CD4-positive, alpha-beta T cell treated with Interleukin-2 at 100 ng/mL for 4 hours (primary cell): ENCODE data around the gene CHST13.

Source experiments
- DNase-seq: peaks from one replicate; pipeline ENCODE4 v3.0.0-alpha.2; 2020; ENCODE audit warnings: low spot score

CHST13 gene, protein sequence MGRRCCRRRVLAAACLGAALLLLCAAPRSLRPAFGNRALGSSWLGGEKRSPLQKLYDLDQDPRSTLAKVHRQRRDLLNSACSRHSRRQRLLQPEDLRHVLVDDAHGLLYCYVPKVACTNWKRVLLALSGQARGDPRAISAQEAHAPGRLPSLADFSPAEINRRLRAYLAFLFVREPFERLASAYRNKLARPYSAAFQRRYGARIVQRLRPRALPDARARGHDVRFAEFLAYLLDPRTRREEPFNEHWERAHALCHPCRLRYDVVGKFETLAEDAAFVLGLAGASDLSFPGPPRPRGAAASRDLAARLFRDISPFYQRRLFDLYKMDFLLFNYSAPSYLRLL

DNA sequence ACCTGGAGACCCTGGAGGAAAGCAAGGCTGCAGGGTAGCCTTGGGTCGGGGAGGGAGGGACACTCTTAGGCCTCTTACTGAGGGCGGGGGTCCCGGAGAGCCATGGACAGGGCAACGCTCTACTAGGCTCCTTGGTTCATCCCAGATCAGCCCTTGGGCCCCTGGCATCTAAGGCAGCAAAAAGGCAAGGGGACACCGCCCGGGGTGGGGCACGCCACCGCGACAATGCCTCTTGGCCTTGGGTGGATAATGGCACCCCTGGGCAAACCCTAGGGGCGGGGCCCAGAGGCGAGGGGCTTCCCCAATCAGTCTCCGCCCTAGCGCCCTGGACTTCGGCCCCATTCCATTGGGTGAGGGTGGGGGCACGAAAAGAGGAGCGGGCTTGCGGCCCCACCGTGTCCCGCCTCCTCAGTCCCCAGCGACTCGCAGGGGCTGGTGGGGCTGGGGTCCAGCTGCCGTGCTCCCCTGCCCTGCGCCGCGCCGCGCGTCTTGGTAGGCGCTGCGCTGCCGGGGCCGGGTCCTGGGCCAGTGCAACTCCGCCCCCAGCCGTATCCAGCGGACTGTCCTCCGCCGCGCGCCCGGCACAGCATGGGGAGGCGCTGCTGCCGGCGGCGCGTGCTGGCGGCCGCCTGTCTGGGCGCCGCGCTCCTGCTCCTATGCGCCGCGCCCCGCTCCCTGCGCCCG, at the start of gene CHST13:
Gene CHST13 (plus strand): TSS at position 411 of the 684 bp plus-strand sequence. CDS start 178 bp downstream, at position 589.
- no peak for DNase-seq

DNA sequence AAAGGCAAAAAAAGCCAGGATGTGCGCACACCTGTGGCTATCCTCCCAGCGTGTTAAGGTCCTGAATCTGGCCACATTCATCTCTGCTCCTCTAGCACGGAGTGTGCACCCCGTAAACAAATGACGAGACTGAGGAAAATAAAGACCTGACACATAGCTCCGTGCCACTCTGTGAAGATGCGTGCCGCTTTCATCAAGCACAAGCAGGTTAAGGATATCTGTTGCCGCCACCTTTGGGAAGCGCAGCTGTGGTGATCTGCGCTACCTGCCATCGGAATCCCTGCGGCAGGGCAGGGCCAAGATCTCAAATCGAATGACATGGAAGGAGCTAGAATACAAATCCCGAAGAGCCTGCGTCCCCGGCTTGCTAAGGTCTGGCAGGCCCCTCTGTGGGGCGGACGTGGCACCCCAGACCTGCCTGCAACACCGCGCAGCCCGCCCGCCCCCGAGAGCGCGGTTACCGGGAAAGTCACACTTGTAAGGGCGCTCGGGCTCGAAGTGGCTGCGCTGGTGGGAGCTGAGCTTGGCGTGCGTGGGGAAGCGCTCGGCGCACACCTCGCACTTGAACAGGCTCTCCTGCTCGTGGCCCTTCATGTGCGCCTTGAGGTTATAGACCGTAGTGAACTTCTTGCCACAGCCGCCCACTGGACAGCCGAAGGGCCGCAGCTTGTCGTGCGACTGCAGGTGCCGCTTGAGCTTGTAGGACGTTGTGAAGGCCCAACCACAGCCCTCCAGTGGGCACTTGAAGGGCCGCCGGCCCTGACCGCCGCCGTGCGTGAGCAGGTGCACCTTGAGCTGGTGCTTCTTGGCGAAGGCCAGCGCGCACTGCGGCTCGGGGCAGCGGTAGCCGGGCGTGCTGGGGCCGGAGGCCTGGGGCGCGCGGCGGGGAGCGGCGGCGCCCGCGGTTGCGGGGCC, 49.2 kb upstream of the CHST13 start:
- peak; percentile 12 for DNase-seq

- DNase-seq: peak; percentile 94
These were observed 48.4 kb upstream of the CHST13 start, which contains the start of gene ZXDC for GRCh38 chr3:126475413-126476114. ZXDC (minus strand) TSS chr3:126475891; CDS start chr3:126475865, 26 bp downstream.

DNA sequence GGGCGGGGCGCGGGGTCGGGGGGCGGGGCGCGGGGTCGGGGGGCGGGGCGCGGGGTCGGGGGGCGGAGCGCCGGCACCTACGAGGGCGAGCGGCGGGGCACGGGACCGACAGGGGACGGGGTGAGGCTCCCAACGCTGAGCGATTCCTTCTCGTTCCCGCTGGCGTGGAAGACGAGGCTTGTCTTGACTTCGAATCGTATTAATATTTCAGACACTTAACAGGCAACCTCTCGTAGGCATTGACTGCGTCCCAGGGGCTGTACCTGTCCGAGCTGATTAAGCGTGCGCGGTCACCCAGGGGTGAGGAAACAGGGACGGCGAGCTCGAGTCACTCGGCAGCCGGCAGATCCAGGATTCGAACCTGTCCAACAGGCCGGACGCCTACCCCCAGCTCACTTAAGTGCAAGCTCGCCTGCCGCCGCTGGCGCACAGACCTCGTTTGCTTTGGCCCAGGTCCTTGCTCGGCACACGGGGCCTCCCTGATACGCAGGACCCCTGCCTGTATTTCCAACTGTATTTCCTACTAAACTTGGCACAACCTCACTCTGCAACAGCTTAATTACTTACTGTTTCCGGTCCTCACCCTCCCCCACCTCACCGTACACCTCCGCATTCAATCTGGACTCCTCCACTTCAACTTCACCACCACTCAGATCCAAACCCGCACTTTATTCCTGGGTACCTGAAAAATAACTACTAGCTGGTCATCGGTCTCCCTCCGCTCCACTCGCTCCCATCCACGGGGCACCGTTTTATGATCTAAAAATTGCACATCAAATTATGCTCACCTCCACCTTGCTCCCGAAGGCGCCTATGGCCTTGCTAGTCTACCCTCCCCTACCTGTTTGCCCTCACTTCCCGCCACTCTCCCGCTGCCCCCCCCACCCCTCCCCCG, 47.5 kb upstream of the CHST13 start:
- no peak for DNase-seq

DNA sequence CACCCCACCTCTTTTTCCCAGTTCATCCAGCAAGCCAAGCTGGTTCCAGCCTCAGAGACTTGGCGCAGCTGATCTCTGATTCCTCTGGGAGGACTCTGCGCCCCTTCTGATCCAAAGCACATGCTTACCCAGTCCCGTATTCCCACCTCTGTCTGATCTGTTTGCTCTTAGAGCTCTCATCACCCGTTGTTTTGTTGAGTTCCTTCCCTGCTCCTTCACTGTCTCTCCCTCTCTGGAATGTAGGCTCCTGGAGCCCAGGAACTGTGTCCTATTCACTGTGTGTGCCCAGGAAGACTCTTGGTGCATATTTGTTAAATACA, 46.9 kb upstream of the CHST13 start:
- DNase-seq: no peak

DNA sequence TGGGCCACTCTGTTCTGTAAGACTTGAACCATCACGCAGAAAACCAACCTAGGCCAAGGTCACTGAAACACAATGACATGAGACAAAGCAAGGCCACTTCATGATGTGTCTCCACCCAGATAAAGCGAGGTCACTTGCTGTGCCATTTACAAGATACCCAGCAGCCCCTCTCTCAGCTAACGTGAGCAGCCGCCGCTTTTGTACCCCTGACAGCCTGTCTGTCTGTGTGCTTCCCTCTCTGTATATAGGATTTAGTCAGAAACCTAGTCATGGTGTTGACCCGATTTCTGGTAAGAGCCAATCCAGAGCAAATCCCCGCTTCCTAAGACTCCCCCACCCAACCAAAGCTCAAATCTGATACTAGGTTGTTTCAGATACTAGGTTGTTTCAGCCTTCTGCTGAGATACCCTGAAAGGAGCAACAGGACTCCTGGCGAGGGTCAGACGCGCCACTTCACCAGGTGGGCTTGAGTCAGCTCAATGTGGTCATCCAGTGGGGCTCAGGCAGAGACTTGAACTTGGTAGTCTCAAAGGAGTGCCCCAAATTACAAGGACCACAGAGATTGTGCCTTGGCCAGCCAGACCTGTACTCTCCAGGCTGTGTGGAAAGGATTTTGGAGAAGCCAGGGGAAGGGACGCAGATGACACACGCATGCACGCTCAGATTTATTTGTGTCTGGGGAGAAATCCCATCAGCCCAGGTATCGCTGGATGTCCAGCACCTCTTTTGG, 45.2 kb upstream of the CHST13 start:
- DNase-seq: no peak

GRCh38 chr3:126479642-126480041, 44.3 kb upstream of the CHST13 start:
- DNase-seq: no peak

- no peak for DNase-seq
These were observed 43.7 kb upstream of the CHST13 start for GRCh38 chr3:126480206-126480605.

- DNase-seq: no peak
These were observed 43.1 kb upstream of the CHST13 start for GRCh38 chr3:126480861-126481260.

DNA sequence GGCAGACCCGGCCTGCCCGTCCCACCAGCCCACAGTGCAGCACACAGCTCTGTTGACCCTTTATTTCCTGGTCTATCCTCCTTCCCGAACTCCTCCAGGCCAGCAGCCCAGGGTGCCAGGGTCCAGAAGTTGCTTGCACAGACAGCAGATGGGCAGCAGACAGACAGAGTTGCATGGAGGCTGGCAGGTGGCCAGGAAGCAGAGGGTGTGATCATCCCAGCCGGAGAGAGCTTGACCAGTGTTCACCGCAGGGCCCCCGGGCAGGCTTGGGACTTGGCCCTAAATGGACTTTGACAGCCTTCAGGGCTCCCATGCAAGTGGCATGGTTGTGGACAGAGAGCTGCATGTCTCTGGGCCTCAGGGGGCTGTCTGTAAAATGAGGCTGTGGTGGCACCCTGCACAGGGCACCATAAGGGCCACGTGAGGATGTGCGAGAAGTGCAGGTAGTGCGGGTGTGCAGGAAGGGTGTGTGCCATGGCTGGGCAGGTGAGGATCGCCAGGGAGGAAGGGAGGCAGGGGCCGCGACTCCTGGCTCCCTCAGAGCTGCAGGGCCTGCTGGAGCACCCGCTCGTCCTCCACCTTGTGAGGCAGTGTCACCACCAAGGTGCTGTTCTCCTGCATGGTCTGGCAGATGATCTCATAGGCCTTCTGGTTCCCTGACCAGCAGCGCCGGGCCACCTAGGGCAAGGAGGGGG, 42.0 kb upstream of the CHST13 start:
- DNase-seq: no peak

- no peak for DNase-seq
These were observed 41.3 kb upstream of the CHST13 start for GRCh38 chr3:126482503-126483255.

DNA sequence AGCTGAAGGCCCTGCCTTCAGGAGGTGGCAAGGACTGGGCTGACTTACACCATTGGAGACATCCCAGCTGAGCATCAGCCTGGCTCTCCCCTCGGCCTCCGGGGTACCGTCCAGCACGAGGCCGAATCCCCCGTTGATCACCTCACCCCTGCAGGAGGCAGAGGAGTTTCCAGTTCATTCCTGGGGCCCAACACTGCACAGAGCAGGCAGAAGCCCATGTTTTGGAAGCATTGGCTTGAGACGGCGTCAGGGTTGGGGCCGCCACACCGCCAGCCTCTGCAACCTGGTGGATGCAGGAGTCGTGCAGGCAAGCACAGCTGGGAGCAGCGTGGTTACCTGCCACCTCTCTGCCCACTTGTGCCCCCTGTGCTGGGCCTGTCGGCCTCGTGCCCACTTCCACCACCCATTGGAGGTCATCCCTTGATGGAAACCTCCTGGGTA, 40.6 kb upstream of the CHST13 start:
- DNase-seq: no peak

- DNase-seq: no peak
These were observed 39.8 kb upstream of the CHST13 start for GRCh38 chr3:126484148-126484547.

- no peak for DNase-seq
These were observed 39.3 kb upstream of the CHST13 start for GRCh38 chr3:126484662-126485061.

GRCh38 chr3:126485176-126485897, 38.6 kb upstream of the CHST13 start:
- no peak for DNase-seq

- DNase-seq: no peak
These were observed 38.0 kb upstream of the CHST13 start for GRCh38 chr3:126485956-126486355.

GRCh38 chr3:126486360-126486847, 37.6 kb upstream of the CHST13 start:
- DNase-seq: no peak
